GM19035 (cell line): ENCODE data around the gene NEXMIF.
"Not testable (repeated sequence)": the region's sequence is repeated elsewhere in the genome, so short reads cannot be mapped to it uniquely, and the experiment has no call there.

Experiments
- ATAC-seq: cut with Tn5 transposase; IDR thresholded peaks from one replicate; pipeline ENCODE4 v1.9.1; 2021; ENCODE audit not compliant: unreplicated experiment

Gene NEXMIF

DNA sequence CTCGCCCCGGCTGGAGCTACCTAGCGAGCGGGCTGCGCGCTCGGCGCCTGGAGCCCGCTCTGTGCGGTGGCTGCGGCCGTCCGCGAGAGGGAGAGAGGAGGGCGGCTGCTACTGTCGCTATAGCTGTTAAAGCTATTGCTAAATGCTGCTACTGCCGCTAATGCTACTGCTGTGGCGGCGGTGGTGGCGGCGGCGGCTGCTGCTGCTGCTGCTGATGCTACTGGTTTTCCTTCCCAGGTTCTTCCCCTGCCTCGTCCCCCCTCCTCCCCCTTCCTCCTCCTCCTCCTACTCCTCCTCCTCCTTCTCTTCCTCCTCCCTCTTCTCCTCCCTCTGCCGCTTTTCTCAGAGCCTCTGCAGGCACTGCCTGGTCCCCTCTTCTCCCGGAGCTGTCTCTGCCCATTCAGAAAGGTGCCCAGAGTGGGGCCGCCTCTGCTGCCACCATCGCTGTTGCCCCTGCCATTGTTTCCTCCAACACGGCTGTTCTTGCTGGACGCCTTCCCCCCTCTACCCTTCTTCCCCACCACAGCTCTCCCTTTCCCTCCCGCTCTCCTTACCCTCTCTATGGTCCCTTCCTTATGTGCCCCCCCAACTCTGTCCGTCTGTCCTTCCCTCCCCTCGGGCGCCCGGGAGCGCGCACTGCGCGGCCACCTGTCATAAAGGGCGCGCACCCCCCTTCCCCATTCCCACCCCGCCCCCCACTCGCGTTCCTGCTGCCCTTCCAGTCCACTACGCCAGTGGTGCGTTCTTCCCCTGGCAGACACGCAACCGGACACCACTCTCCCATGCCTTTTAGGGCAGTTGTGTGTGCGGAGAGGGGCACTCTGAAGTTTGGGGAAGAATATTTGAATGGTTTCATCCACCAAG lies at the start of gene NEXMIF:
Gene NEXMIF, minus strand, starts transcription at position 228 of the 864 bp plus-strand sequence.
- ATAC-seq = peak; percentile 66

DNA sequence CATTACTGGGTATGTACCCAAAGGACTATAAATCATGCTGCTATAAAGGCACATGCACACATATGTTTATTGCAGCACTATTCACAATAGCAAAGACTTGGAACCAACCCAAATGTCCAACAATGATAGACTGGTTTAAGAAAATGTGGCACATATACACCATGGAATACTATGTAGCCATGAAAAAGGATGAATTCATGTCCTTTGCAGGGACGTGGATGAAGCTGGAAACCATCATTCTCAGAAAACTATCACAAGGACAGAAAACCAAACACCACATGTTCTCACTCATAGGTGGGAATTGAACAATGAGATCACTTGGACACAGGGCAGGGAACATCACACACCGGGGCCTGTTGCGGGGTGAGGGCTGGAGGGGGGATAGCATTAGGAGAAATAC lies 36.7 kb upstream of the NEXMIF start:
- ATAC-seq = not testable (repeated sequence)

DNA sequence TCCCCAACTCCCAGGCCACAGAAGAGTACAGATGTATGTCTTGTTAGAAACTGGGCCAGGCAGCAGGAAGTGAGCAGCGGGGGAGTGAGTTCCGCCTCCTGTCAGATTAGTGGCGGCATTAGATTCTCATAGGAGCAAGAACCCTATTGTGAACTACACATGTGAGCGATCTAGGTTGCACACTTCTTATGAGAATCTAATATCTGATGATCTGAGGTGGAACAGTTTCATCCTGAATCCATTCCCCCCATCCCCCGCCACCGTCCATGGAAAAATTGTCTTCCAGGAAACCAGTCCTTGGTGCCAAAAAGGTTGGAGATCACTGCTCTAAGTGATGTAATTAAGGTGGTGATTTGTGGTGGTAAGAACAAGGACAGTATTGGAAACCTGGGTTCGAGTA lies 24.5 kb upstream of the NEXMIF start:
- ATAC-seq = no peak

DNA sequence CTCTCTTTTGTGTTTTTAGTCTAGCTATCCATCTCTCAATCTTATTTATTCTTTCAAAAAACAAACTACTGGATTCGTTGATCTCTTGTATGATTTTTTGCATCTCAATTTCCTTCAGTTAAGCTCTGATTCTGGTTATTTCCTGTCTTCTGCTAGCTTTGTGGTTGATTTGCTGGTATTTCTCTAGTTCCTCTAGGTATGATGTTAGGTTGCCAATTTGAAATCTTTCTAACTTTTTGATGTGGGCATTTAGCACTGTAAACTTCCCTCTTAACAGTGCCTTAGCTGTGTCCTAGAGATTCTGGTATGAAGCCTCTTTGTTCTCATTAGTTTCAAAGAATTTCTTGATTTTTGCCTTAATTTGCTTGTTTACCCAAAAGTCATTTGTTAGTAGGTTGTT lies 15.2 kb upstream of the NEXMIF start:
- ATAC-seq = no peak

DNA sequence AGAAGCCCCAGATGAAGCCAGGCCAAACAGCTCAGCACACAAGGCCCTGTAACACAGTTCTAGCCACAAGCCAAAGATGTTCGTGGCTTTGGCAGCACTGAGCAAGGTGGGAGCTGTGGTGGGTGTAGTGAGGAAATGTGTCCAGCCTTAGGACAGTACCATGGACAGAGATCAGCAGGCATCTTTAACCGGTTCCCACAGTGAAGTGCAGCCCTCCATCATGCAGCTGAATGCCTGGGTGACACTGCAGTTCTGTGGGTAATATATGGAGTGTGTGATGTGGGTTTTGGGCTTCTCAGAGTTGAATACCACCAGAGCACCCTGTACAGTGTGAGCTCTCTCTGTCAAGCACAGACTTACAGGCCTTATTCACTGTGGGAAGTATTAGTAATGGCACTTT lies 6.0 kb upstream of the NEXMIF start:
- ATAC-seq = no peak

DNA sequence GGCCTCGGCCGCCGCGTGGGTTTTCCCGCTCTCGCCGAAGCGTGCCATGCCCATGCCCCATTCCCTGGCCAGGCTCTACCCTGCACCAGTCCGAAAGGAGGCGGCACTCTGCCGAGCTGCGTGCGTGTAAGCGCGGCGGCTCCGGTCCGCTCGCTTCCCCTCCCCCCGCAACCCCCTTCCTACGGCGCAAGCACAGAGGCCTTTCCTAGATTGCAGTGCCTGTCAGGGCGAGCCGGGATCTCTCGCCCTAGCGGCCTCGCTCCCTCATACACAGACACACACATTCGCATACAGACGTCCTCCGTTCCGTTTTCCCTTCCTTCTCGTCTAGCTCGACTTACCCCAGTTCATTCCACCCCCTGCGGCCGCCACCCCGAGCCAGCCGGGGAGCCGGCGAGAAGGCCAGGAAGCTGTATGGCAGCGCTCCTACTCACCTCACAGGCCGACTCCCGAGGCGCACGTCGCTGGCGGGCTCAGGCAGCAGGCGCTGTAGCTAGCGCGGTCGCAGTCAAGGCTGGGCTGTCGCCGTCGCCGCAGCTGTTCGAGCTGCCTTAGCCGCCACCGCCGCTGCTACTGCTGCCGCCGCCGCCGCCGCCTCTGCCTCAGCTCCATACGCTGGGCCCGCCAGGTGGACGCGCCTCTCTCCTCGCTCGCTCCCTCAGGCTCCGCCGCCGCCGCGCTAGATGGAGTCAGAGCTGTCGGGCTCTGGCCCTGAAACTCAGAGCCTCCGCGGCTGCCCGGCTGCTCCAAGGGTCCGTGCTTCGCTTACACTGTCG lies 615 bp downstream of the NEXMIF start:
- ATAC-seq = peak; percentile 60

DNA sequence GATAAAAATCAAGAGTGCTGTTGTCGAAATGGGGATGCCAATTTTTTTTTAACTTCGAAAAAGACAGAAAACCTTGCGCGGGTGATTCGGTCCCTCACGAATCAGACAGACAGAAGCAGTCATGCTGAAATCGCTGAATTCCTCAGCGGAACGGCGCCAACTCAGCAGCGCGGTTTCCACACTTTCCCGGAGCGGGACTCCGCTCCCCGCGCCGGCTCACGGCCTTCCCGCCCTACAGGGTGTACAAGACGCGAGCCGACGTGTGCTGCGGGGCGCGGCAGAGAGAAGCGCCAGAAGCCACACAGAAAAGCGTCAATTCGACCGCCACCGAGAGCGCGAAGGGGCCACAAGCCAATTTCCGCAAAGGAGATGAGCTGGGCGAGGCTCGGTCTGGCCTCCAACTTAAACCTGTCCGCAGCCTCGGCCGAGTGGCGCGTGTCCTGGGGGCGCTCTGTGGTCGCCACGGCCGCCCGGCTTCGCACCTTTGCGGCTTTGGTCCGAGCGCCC lies 1.3 kb downstream of the NEXMIF start:
- no peak for ATAC-seq

DNA sequence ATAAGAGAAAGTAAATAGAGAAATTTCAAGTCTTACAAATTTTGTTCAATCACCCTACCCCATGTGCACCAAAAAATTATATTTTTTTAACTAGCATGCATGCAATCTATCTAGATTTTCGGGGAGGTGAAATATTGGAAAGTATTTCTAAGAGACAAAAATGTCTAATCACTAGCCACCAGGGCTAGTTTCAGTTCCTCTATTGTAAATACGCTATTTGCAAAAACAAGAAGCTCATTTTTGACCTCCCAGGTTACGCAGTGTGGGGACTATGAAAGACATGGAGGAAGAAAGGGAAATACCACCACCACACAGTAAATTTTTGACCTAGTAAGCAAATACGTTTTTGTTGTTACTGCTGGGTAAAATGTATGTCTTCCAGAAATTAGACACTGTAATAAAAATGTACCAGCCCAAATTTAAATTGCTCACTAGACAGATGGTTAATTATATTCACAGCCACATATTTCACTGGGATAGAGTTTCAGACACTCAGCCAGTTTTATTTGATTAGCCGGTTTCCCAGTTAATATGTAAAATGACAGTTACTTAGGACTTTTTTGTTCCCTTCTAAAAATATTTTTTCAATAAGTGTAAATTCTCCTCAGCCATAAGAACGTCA lies 2.2 kb downstream of the NEXMIF start:
- peak; percentile 60 for ATAC-seq

DNA sequence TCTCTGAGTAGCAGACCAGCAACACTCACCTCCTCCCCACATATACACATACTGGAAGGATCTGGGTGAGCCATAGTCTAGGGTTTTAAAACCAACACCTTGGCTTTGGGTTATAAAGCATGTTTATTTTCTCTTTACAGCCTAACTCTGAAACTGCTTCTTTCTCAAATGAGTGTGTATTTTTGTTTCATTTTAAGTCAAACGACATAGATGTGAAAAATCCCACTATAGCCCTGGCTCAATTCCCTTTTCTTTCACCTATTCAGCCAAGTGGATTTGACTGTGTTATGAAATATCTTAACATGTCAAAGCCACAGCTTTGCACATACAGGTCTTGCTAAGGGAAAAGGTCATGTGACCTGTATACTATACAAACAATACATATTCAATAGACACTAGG lies 13.8 kb downstream of the NEXMIF start:
- no peak for ATAC-seq

DNA sequence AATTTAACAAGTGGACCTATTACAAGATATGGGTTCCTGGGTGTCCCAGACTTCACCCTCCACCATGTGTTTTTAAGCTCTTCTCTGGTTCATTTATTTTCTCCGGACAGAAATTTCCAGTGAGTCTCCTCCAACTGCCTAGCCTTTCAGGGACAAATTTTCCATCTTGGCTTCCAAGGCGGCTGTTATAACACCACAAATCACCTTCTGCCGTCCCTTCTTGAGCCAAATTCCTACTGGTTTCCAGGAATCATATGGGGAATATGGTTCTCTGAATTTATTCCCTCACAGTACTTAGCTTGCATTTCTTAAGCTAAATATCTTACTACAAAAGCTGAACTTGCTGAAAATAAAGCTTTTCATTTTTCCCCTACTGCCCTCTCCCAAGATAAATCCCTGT lies 18.8 kb downstream of the NEXMIF start:
- no peak for ATAC-seq

DNA sequence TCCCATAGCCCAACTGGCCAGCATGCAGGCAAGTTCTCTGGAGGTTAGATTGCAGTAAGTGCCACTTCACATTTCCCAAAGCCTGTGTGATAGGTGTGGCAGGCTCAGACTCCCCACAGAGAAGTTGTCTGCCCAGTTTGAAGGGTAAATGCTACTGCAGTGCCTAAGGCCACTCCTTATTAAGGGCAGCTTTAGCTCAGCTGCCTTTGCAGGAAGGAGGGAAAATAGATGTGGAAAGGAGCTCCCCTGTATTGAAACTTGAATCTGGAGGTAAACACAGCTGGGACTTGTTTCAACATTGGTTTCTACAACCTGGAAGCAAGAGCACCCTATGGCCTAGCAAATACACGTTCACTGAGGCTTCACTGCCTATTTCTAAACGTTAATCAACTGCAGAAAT lies 22.4 kb downstream of the NEXMIF start:
- no peak for ATAC-seq

DNA sequence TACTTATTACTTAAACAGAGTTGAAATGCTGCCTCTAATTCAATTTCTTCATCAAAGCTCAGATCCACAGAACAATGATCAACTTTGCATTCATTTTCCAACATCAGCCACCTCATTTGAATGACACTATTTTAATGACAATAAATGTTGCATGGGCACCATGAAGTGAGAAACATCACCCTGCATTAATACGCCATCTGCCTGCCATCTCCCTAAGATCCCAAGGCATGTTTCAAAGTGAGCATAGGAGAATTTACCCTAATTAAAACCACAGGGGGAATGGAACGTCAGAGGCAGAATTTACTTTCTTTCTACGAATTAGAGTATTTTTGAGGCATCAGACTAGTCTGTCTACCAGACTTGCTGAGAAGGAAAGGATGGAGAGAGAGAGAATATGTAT lies 32.7 kb downstream of the NEXMIF start:
- no peak for ATAC-seq

DNA sequence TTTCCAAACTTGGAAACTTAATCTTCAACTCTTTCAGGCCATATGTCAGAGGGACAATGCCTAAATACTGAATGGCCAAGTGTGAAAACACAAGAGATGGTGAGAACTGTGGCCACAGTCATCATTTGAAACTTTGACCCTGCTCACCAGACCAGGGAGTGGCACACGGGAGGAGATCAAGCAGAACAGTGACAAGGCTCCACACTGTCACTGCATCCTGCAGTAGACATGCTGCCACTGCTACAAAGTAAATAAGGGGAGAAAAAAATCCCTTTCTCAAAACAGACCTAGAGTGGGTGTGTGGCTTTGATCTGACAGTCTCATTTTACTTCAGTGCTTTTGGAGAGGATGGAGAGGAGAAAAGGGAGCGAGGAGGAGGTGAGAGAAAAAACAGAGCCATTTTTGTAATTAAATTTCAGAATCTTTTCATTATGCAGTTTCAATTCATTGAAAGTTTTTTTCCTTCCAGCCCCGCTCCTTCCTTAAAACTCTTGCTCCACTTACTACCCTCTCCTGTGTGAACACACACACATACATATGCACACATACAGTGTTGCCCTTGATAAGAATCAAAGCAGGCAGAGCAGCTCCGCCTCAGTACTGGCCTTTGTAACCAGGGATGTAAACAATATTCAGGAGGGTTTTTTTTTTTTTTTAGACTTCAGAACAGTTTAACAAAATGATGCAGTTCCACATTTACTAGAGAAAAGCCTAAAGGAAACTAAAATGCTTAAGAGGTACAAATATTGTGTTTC lies 34.4 kb downstream of the NEXMIF start:
- ATAC-seq = peak; percentile 93

DNA sequence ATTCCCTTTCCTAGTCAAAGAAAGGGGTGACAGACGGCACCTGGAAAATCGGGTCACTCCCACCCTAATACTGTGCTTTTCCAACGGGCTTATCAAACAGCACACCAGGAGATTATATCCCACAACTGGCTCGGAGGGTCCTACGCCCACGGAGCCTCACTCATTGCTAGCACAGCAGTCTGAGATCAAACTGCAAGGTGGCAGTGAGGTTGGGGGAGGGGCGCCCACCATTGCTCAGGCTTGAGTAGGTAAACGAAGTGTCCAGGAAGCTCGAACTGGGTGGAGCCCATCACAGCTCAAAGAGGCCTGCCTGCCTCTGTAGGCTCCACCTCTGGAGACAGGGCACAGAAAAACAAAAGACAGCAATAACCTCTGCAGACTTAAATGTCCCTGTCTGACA lies 42.9 kb downstream of the NEXMIF start:
- not testable (repeated sequence) for ATAC-seq

DNA sequence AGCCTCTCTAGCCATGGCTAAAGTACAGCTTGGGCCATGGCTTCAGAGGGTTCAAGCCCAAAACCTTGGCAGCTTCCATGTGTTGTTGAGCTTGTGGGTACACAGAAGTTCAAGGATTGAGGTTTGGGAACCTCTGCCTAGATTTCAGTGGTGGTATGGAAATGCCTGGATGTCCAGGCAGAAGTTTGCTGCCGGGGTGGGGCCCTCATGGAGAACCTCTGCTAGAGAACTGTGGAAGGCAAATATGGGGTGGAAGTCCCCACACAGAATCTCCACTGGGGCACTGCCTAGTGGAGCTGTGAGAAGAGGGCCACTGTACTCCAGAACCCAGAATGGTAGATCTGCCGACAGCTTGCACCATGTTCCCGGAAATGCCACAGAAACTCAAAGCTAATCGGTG lies 59.5 kb downstream of the NEXMIF start:
- no peak for ATAC-seq

DNA sequence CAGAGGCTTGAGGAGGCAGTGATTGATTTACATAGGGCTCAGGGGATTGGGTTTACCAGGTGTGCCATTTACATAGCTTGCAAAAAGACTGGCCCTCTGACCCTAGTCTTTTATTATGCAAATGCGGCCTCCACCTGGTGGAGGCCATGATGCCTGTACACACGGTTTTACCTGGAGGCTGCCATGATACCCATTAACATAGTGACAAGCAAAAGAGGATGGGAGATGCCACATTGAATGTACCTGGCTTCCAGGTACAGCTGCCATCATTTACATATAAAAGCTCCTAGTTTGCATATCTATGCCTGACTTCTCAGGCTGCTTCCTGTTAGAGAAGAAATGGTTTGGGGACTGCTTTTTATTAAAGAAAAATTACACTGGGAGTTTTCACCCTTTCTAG lies 72.0 kb downstream of the NEXMIF start:
- no peak for ATAC-seq

DNA sequence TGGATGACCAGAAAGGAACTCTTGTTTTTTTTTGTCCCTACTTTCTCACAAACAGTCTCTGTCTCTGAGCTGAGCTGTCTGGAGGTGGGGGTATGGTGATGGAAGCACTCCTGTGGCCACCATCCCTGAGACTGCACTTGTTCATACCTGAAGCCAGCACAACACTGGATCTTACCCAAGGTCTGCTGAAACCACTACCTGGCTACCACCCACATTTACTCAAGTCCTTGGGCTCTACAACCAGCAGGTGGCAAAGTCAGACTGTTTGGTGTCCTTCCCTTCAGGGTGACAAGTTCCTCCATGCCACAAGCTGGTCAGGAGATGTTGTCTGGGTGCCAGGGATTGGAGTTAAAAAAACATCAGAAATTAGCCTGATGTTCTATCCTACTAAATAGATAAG lies 89.7 kb downstream of the NEXMIF start:
- ATAC-seq = no peak

DNA sequence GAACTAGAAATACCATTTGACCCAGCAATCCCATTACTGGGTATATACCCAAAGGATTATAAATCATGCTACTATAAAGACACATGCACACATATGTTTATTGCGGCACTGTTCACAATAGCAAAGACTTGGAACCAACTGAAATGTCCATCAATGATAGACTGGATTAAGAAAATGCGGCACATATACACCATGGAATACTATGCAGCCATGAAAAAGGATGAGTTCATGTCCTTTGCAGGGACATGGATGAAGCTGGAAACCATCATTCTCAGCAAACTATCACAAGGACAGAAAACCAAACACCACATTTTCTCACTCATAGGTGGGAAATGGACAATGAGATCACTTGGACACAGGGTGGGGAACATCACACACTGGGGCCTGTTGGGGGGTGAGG lies 105.5 kb downstream of the NEXMIF start:
- not testable (repeated sequence) for ATAC-seq

DNA sequence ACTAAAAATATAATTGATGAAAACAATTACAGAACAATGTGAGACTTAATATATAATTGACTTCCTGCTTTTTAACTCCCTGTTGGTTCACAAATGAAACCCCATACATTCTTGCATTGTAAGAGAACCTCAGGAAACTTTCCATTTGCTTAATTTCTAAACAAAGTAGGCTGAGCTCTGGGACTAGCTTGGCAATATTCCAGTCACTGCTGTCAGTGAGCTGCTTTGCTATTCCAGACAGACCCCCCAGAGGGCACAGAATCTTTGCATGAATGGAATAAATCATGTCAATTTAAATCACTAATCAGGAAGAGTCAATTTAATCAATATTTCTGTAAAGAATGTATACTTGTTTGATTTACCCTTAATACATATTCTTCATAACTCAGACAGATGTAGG lies 110.6 kb downstream of the NEXMIF start:
- ATAC-seq = no peak

DNA sequence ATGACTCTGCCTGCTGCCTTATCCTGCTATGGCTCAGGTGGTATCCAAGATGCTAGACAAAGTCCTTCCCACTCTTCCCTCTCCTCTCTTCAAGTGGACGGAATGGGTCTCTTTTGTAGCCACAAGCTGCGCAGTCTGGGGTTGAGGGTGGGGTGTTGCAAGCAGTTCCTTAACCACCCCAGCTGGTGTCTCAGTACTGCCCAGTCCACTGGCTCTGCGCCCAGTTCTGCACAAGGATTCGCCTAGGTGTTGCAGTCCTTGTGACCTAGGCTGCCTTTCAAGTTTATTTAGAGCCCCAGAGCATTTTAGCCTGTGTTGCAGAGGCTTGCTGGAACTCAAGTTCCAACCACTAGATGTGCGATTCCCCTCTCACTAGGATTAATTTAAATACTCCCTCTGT lies 120.7 kb downstream of the NEXMIF start:
- no peak for ATAC-seq

DNA sequence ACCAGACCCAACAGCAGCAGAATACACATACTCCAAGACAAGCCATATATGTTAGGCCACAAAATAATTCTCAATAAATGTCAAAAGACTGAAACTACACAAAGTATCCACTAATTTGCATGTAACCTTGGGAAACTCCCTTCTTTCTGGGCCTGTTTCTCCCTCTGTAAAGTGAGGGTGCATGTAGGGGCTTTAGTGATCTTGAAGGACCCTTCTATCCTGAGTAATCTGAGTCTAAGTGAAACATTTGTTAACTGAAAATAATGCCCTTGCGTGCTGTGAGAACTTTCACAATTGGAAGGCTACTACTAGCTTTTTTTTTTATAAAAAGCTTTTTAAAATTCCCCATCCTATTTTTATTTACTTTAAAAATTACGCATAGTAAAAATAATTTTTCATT lies 125.2 kb downstream of the NEXMIF start:
- no peak for ATAC-seq
